Neural progenitor cell (in vitro differentiated cells): Measurements from ENCODE around the gene SPOCK3. TPM values are rescaled to one million over a fixed set of nuclear protein-coding genes. Genes with fewer than 3 reads are reported as not detected.

Experiments
- DNase-seq: peaks from one replicate; pipeline ENCODE4 v3.0.0-alpha.2; 2016; ENCODE audit warnings: low spot score
- H2AFZ ChIP-seq: fragments of 200-600 bp; sonication (generic); replicated peaks from 2 replicates; pipeline ENCODE4 v1.6.1; 2016; ENCODE audit warnings: antibody characterized with exemption
- H3F3A ChIP-seq: fragments of 200-600 bp; sonication (generic); 2 replicates; pipeline ENCODE4 v1.6.1; 2016; ENCODE audit warnings: antibody characterized with exemption, low read depth
- H3K27ac ChIP-seq: fragments of 200-600 bp; sonication (generic); 2 replicates; pipeline ENCODE4 v1.5.1; 2016; ENCODE audit warnings: mild to moderate bottlenecking
- H3K27me3 ChIP-seq: fragments of 200-600 bp; sonication (generic); 2 replicates; pipeline ENCODE4 v1.6.1; 2016; ENCODE audit warnings: mild to moderate bottlenecking, moderate library complexity
- H3K36me3 ChIP-seq: fragments of 200-600 bp; sonication (generic); 2 replicates; pipeline ENCODE4 v1.5.1; 2016
- H3K4me1 ChIP-seq: fragments of 200-600 bp; sonication (generic); 2 replicates; pipeline ENCODE4 v1.6.1; 2016; ENCODE audit warnings: mixed run types
- H3K4me2 ChIP-seq: fragments of 200-600 bp; sonication (generic); 2 replicates; pipeline ENCODE4 v1.6.1; 2016
- H3K4me3 ChIP-seq: fragments of 200-600 bp; sonication (generic); 2 replicates; pipeline ENCODE4 v1.5.1; 2016
- H3K79me2 ChIP-seq: fragments of 200-600 bp; sonication (generic); 2 replicates; pipeline ENCODE4 v1.6.1; 2016; ENCODE audit warnings: low read depth
- H3K9ac ChIP-seq: fragments of 200-600 bp; sonication (generic); 2 replicates; pipeline ENCODE4 v1.6.1; 2016
- H3K9me3 ChIP-seq: fragments of 200-600 bp; sonication (generic); 2 replicates; pipeline ENCODE4 v1.5.1; 2016; ENCODE audit warnings: low read depth
- H4K20me1 ChIP-seq: fragments of 200-600 bp; sonication (generic); 2 replicates; pipeline ENCODE4 v1.6.1; 2016; ENCODE audit warnings: low read depth
- H3K27ac Mint-ChIP-seq: 3 replicates; pipeline ENCODE4 v1.8.0; 2021; ENCODE audit warnings: mixed read lengths
- H3K27me3 Mint-ChIP-seq: 2 replicates; pipeline ENCODE4 v1.8.0; 2022; ENCODE audit warnings: low read depth, mild to moderate bottlenecking, inconsistent platforms, moderate library complexity, mixed read lengths; ENCODE audit not compliant: insufficient read depth
- H3K36me3 Mint-ChIP-seq: 3 replicates; pipeline ENCODE4 v1.8.0; 2021; ENCODE audit warnings: mixed read lengths
- H3K4me1 Mint-ChIP-seq: 3 replicates; pipeline ENCODE4 v1.8.0; 2021; ENCODE audit warnings: mixed read lengths
- H3K4me3 Mint-ChIP-seq: 3 replicates; pipeline ENCODE4 v1.8.0; 2021; ENCODE audit warnings: mild to moderate bottlenecking, moderate library complexity, mixed read lengths
- H3K9me3 Mint-ChIP-seq: 3 replicates; pipeline ENCODE4 v1.8.0; 2020; ENCODE audit warnings: mixed read lengths
- CTCF ChIP-seq: fragments of 200-600 bp; sonication (generic); IDR thresholded peaks from 2 replicates; pipeline ENCODE4 v1.5.1; 2017; ENCODE audit warnings: antibody characterized with exemption, mild to moderate bottlenecking
- EZH2 ChIP-seq: fragments of 200-600 bp; sonication (generic); IDR thresholded peaks from 2 replicates; pipeline ENCODE4 v1.6.1; 2017; ENCODE audit warnings: antibody characterized with exemption, mild to moderate bottlenecking, moderate library complexity
- EZH2phosphoT487 ChIP-seq: fragments of 200-600 bp; sonication (generic); IDR thresholded peaks from 2 replicates; pipeline ENCODE4 v1.6.1; 2017; ENCODE audit warnings: antibody characterized with exemption
- total RNA-seq: library from RNA; depleted of rRNA; stranded (reverse); fragments of >200 nt; gene quantifications from 2 replicates; pipeline ENCODE4 v1.2.3, GENCODE V29; 2015; ENCODE audit warnings: low replicate concordance

SPOCK3 gene
- total RNA-seq, 1 donor from 2014 or later, result 0.21 TPM

GRCh38 chr4:167265231-167265630 lies 30.9 kb upstream of the SPOCK3 start:
- H3K9me3 ChIP-seq, result no peaks in the 10 kb centered on the region
- no peaks in the 10 kb centered on the region for H3K9me3 Mint-ChIP-seq
- no peaks in the 10 kb centered on the region for H3K27me3 ChIP-seq

GRCh38 chr4:167248271-167248670 lies 14.0 kb upstream of the SPOCK3 start:
- no peaks in the 10 kb centered on the region for H3K27me3 Mint-ChIP-seq
- H3K4me1 Mint-ChIP-seq, result no peaks in the 10 kb centered on the region
- H3K36me3 Mint-ChIP-seq, result no peaks in the 10 kb centered on the region
- H3K27ac ChIP-seq, result no peak overlapping the region
- no peaks in the 10 kb centered on the region for H3F3A ChIP-seq
- H2AFZ ChIP-seq, result no peak overlapping the region
- no peaks in the 10 kb centered on the region for H3K9me3 Mint-ChIP-seq
- H3K9me3 ChIP-seq, result no peaks in the 10 kb centered on the region
- no peaks in the 10 kb centered on the region for H3K4me1 ChIP-seq
- H3K36me3 ChIP-seq, result no peaks in the 10 kb centered on the region
- TF ChIP-seq EZH2, result no peak
- no peak overlapping the region for H3K4me3 Mint-ChIP-seq
- H3K9ac ChIP-seq, result no peak overlapping the region
- H3K79me2 ChIP-seq, result no peaks in the 10 kb centered on the region
- no peak overlapping the region for H3K27ac Mint-ChIP-seq
- H3K4me3 ChIP-seq, result no peak overlapping the region
- DNase-seq, result no peak
- no peak overlapping the region for H3K4me2 ChIP-seq
- H3K27me3 ChIP-seq, result no peaks in the 10 kb centered on the region
- no peaks in the 10 kb centered on the region for H4K20me1 ChIP-seq

More at GRCh38 chr4:167265231-167265630, 30.9 kb upstream of the SPOCK3 start:
- no peak for TF ChIP-seq CTCF
- TF ChIP-seq EZH2phosphoT487, result no peak
- TF ChIP-seq EZH2, result no peak
- Histone ChIP-seq H4K20me1 (no peaks in the 10 kb centered on the region), H3K36me3 (no peaks in the 10 kb centered on the region), H3F3A (no peaks in the 10 kb centered on the region), H3K4me3 (no peak overlapping the region), H3K4me1 (no peaks in the 10 kb centered on the region), H3K4me2 (no peak overlapping the region), H3K79me2 (no peaks in the 10 kb centered on the region), H3K9ac (no peak overlapping the region), H2AFZ (no peak overlapping the region), H3K27ac (no peak overlapping the region)
- no peaks in the 10 kb centered on the region for H3K36me3 Mint-ChIP-seq
- no peaks in the 10 kb centered on the region for H3K4me1 Mint-ChIP-seq
- DNase-seq, result no peak
- peaks cover 2% of the 10 kb centered on the region for H3K27me3 Mint-ChIP-seq
- no peak overlapping the region for H3K4me3 Mint-ChIP-seq
- no peak overlapping the region for H3K27ac Mint-ChIP-seq

GRCh38 chr4:167239627-167240026 lies 5.3 kb upstream of the SPOCK3 start:
- no peaks in the 10 kb centered on the region for H3K4me1 ChIP-seq
- no peak overlapping the region for H3K4me3 ChIP-seq
- no peaks in the 10 kb centered on the region for H3K36me3 Mint-ChIP-seq
- H3K4me2 ChIP-seq, result no peak overlapping the region
- no peak overlapping the region for H3K4me3 Mint-ChIP-seq
- no peaks in the 10 kb centered on the region for H3K9me3 ChIP-seq
- TF ChIP-seq CTCF, result no peak
- TF ChIP-seq EZH2, result no peak
- no peak for TF ChIP-seq EZH2phosphoT487
- no peak overlapping the region for H3K27ac Mint-ChIP-seq
- H3K36me3 ChIP-seq, result no peaks in the 10 kb centered on the region
- DNase-seq, result no peak
- H3K9ac ChIP-seq, result no peak overlapping the region
- H2AFZ ChIP-seq, result no peak overlapping the region
- peaks cover 4% of the 10 kb centered on the region for H3K9me3 Mint-ChIP-seq
- no peaks in the 10 kb centered on the region for H3F3A ChIP-seq
- peaks cover 8% of the 10 kb centered on the region for H3K4me1 Mint-ChIP-seq
- no peaks in the 10 kb centered on the region for H4K20me1 ChIP-seq
- no peaks in the 10 kb centered on the region for H3K79me2 ChIP-seq
- peaks cover 6% of the 10 kb centered on the region for H3K27me3 Mint-ChIP-seq
- peaks cover 27% of the 10 kb centered on the region for H3K27me3 ChIP-seq
- no peak overlapping the region for H3K27ac ChIP-seq

GRCh38 chr4:167238226-167238625 lies 3.9 kb upstream of the SPOCK3 start:
- Histone ChIP-seq H4K20me1 (no peaks in the 10 kb centered on the region), H3K79me2 (no peaks in the 10 kb centered on the region), H3K4me1 (no peaks in the 10 kb centered on the region), H3K4me3 (no peak overlapping the region), H3K27me3 (peaks cover 41% of the 10 kb centered on the region), H3K36me3 (no peaks in the 10 kb centered on the region), H3K9ac (no peak overlapping the region), H3K9me3 (no peaks in the 10 kb centered on the region), H3F3A (no peaks in the 10 kb centered on the region), H3K4me2 (no peak overlapping the region), H2AFZ (no peak overlapping the region), H3K27ac (no peak overlapping the region)
- Mint-ChIP-seq H3K9me3 (peaks cover 4% of the 10 kb centered on the region), H3K4me3 (no peak overlapping the region), H3K27me3 (peaks cover 15% of the 10 kb centered on the region), H3K27ac (no peak overlapping the region), H3K4me1 (peaks cover 11% of the 10 kb centered on the region), H3K36me3 (no peaks in the 10 kb centered on the region)
- DNase-seq, result no peak
- no peak for TF ChIP-seq EZH2phosphoT487
- TF ChIP-seq CTCF, result no peak
- TF ChIP-seq EZH2, result no peak
